Measurements from ENCODE around the gene CCBE1.

Gene CCBE1

DNA sequence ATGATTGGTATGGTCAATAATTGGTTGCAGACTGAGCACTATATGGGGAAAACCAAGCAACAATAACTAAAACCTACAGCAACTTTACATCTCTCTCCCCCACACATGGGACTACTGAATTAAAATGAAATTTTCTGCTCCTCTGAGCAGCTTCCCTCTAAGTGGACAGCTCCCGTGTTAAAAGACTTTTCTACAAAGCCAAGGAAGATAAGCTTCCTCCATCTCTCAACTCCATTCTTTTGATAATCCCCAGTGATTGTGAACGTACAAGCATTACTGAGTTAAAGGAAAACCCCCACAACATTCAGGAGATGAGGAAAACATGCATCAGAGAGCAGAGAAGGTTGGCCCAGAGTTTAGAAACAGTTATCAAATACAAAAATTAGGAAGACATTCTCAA is 21.9 kb downstream of the CCBE1 start:
- TF ChIP-seq POLR2AphosphoS5 (IDR thresholded peaks at IDR 0.05; ENCODE audit: low read depth, low read length), result no peak
- no peak for TF ChIP-seq FOXP2 (optimal IDR thresholded peaks at IDR 0.05; ENCODE audit: borderline replicate concordance, extremely low read depth, extremely low read length, insufficient read depth)
- TF ChIP-seq, protein P1, sequence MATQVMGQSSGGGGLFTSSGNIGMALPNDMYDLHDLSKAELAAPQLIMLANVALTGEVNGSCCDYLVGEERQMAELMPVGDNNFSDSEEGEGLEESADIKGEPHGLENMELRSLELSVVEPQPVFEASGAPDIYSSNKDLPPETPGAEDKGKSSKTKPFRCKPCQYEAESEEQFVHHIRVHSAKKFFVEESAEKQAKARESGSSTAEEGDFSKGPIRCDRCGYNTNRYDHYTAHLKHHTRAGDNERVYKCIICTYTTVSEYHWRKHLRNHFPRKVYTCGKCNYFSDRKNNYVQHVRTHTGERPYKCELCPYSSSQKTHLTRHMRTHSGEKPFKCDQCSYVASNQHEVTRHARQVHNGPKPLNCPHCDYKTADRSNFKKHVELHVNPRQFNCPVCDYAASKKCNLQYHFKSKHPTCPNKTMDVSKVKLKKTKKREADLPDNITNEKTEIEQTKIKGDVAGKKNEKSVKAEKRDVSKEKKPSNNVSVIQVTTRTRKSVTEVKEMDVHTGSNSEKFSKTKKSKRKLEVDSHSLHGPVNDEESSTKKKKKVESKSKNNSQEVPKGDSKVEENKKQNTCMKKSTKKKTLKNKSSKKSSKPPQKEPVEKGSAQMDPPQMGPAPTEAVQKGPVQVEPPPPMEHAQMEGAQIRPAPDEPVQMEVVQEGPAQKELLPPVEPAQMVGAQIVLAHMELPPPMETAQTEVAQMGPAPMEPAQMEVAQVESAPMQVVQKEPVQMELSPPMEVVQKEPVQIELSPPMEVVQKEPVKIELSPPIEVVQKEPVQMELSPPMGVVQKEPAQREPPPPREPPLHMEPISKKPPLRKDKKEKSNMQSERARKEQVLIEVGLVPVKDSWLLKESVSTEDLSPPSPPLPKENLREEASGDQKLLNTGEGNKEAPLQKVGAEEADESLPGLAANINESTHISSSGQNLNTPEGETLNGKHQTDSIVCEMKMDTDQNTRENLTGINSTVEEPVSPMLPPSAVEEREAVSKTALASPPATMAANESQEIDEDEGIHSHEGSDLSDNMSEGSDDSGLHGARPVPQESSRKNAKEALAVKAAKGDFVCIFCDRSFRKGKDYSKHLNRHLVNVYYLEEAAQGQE (IDR thresholded peaks at IDR 0.05; ENCODE audit: insufficient read depth in 1 of 2, low read depth in 2 of 2, low read length in 2 of 2), result no peak
- no peak for TF ChIP-seq TAF1 (IDR thresholded peaks at IDR 0.05; ENCODE audit: borderline replicate concordance, insufficient read depth, low read length)
- TF ChIP-seq SIN3A (IDR thresholded peaks at IDR 0.05; ENCODE audit: borderline replicate concordance, insufficient read depth, low read length), result no peak

DNA sequence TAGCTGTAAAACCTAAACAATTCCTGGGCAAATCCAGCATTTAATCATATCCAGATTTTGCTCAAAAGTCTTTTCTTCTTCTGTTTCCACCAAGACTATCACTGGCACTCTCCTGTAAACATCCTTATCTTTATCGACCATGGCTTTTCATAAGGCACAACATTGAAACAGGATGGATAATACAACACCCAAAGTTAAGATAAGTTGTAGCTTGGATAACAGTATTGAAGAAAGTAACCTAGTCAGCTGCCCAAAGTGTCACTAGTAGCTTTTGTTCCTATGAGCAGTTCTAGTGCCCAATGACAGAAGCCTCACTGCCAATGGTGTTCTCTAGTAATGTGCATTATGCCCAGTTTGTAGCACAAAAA is 22.3 kb downstream of the CCBE1 start:
- TF ChIP-seq, protein P1 (IDR thresholded peaks at IDR 0.05; ENCODE audit: insufficient read depth in 1 of 2, low read depth in 2 of 2, low read length in 2 of 2), result no peak
- TF ChIP-seq FOXP2 (optimal IDR thresholded peaks at IDR 0.05; ENCODE audit: borderline replicate concordance, extremely low read depth, extremely low read length, insufficient read depth), result no peak
- TF ChIP-seq TAF1 (IDR thresholded peaks at IDR 0.05; ENCODE audit: borderline replicate concordance, insufficient read depth, low read length), result no peak
- TF ChIP-seq SIN3A (IDR thresholded peaks at IDR 0.05; ENCODE audit: borderline replicate concordance, insufficient read depth, low read length), result no peak

DNA sequence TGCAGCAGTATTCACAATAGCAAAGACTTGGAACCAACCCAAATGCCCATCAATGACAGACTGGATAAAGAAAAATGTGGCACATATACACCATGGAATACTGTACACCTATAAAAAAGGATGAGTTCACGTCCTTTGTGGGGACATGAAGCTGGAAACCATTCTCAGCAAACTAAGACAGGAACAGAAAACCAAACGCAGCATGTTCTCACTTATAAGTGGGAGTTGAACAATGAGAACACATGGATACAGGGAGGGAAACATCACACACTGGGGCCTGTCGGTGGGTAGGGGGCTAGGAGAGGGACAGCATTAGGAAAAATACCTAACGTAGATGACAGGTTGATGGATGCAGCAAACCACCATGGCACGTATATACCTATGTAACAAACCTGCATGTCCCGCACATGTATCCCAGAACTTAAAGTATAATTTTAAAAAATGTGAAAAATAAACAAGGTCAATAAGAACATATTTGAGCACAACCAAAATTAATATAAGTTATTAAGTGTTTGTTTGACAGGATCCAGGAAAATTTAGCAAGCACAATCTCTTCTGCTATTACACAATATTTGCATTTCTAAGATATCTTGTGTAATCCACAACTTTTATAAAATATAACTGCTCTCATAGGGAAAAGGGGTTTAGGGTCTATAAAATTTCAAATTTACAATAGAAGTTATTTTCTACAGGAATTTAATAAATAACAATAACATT is 22.9 kb downstream of the CCBE1 start:
- TF ChIP-seq TAF1 (IDR thresholded peaks at IDR 0.05; ENCODE audit: borderline replicate concordance, insufficient read depth, low read length), result no peak
- no peak for TF ChIP-seq POLR2AphosphoS5 (IDR thresholded peaks at IDR 0.05; ENCODE audit: low read depth, low read length)
- no peak for TF ChIP-seq FOXP2 (optimal IDR thresholded peaks at IDR 0.05; ENCODE audit: borderline replicate concordance, extremely low read depth, extremely low read length, insufficient read depth)
- no peak for TF ChIP-seq SIN3A (IDR thresholded peaks at IDR 0.05; ENCODE audit: borderline replicate concordance, insufficient read depth, low read length)
- TF ChIP-seq, protein P1 (IDR thresholded peaks at IDR 0.05; ENCODE audit: insufficient read depth in 1 of 2, low read depth in 2 of 2, low read length in 2 of 2), result no peak

DNA sequence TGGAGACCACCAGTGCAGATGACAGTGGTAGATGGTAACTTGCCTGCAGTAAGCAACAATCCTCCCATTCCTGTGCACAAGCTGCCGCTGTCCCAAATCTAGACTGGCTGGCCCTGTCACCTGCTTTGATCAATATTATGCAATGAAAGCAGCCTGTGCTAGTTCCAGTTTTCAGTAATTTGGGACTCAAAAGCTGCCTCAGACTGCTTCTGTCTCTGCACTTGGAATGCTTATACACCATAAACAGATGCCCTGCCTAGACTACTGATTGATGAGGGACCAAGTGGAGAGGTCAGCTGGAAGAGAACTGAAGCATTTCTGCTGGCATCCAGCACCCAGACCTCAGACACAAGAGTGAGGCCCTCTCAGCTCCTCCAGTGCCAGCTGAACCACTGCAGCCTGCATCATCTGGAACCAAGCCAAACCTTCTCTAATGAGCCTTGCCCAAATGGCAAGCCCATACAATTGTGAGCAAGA is 24.9 kb downstream of the CCBE1 start:
- no peak for TF ChIP-seq FOXP2 (optimal IDR thresholded peaks at IDR 0.05; ENCODE audit: borderline replicate concordance, extremely low read depth, extremely low read length, insufficient read depth)
- TF ChIP-seq TAF1 (IDR thresholded peaks at IDR 0.05; ENCODE audit: borderline replicate concordance, insufficient read depth, low read length), result no peak
- TF ChIP-seq SIN3A (IDR thresholded peaks at IDR 0.05; ENCODE audit: borderline replicate concordance, insufficient read depth, low read length), result no peak
- TF ChIP-seq, protein P1 (IDR thresholded peaks at IDR 0.05; ENCODE audit: insufficient read depth in 1 of 2, low read depth in 2 of 2, low read length in 2 of 2), result no peak

Measured in PFSK-1 (cell line).